Panc1 (cell line): ENCODE measurements around the gene AHDC1. TPM values are rescaled to one million over a fixed set of nuclear protein-coding genes. Genes with fewer than 3 reads are reported as not detected.
A peak's percentile ranks its signal among the peaks of the same experiment; 100 is the strongest.

ENCODE experiments used
- ATAC-seq: fragments of 200-7000 bp; cut with Tn5 transposase; 2 replicates; pipeline ENCODE4 v1.9.1; 2020; ENCODE audit warnings: mild to moderate bottlenecking, moderate library complexity
- BruUV-seq: library from RNA; stranded (reverse); fragments of 400-500 nt; replicated peaks from 2 replicates; lab custom pipeline; 2021; lab: Mats Ljungman, UMichigan
- CTCF ChIA-PET: fragments of 300-600 bp; sonication (Branson Sonifier 250); formaldehyde crosslinking; loops from one replicate; lab custom pipeline; 2022; ENCODE audit warnings: antibody characterized with exemption; lab: Charles Lee
- POLR2A ChIA-PET: fragments of 300-600 bp; sonication (Branson Sonifier 250); formaldehyde crosslinking; loops from one replicate; lab custom pipeline; 2022; ENCODE audit warnings: antibody characterized with exemption; lab: Charles Lee
- DNase-seq: peaks from one replicate; pipeline ENCODE4 v3.0.0-alpha.2; 2010; ENCODE audit warnings: low read depth, low spot score
- H3K27ac ChIP-seq: 2 replicates; pipeline ENCODE4 v1.5.1; 2011; ENCODE audit warnings: mild to moderate bottlenecking, low read length, inconsistent platforms
- H3K27me3 ChIP-seq: fragments of 200-500 bp; sonication (Bioruptor generic); 2 replicates; pipeline ENCODE4 v1.6.0; 2014; ENCODE audit warnings: low read length, inconsistent platforms; ENCODE audit not compliant: control insufficient read depth, insufficient read depth
- H3K36me3 ChIP-seq: fragments of 200-500 bp; sonication (Bioruptor generic); 2 replicates; pipeline ENCODE4 v1.5.1; 2014; ENCODE audit warnings: inconsistent platforms, mild to moderate bottlenecking, low read length, moderate library complexity; ENCODE audit not compliant: control insufficient read depth, insufficient read depth
- H3K4me1 ChIP-seq: 2 replicates; pipeline ENCODE4 v1.5.1; 2011; ENCODE audit warnings: inconsistent platforms, mild to moderate bottlenecking, low read length, moderate library complexity; ENCODE audit not compliant: control insufficient read depth, insufficient read depth
- H3K4me3 ChIP-seq, 2 experiments: 2 replicates each; pipeline ENCODE4 v1.5.1; 2011 to 2012; ENCODE audit warnings: low read depth in 2 of 2, low read length in 2 of 2, mild to moderate bottlenecking in 2 of 2, inconsistent platforms in 1 of 2, moderate library complexity in 1 of 2
- H3K9me3 ChIP-seq: fragments of 200-500 bp; sonication (Bioruptor generic); 2 replicates; pipeline ENCODE4 v1.5.1; 2014; ENCODE audit warnings: low read depth, mild to moderate bottlenecking, inconsistent platforms, low read length, moderate library complexity; ENCODE audit not compliant: control insufficient read depth, insufficient read depth
- CTCF ChIP-seq: fragments of 450-650 bp; IDR thresholded peaks from 2 replicates; pipeline ENCODE4 v1.5.1; 2017; ENCODE audit warnings: mild to moderate bottlenecking
- POLR2AphosphoS5 ChIP-seq: IDR thresholded peaks from 2 replicates; pipeline ENCODE4 v1.6.1; 2012; ENCODE audit warnings: mild to moderate bottlenecking, low read depth, low read length, moderate library complexity
- REST ChIP-seq, 2 experiments: IDR thresholded peaks; 2 replicates each; pipeline ENCODE4 v1.6.1; 2011 to 2012; ENCODE audit warnings: low read depth in 2 of 2, control low read depth in 1 of 2, low read length in 1 of 2, mild to moderate bottlenecking in 1 of 2, moderate library complexity in 1 of 2; ENCODE audit not compliant: insufficient read depth in 1 of 2
- SIN3A ChIP-seq: IDR thresholded peaks from 2 replicates; pipeline ENCODE4 v1.6.1; 2012; ENCODE audit warnings: low read depth, mild to moderate bottlenecking, low read length, moderate library complexity, borderline replicate concordance; ENCODE audit not compliant: insufficient read depth
- TCF7L2 ChIP-seq: IDR thresholded peaks from 2 replicates; pipeline ENCODE4 v1.6.1; 2011; ENCODE audit warnings: mild to moderate bottlenecking, low read depth, low read length, inconsistent platforms
- in situ Hi-C: cut with HindIII; loops from 2 replicates; pipeline ENCODE4 v1.10.0; 2016; ENCODE audit warnings: low sequenced_read_pairs, low pct_unique_long_range_greater_than_20kb
- intact Hi-C: fragments of 100-400 bp; cut with micrococcal nuclease; formaldehyde crosslinking; loops from one replicate; pipeline ENCODE4 v1.10.0; 2022; ENCODE audit not compliant: unreplicated experiment
- total RNA-seq: library from RNA; stranded (reverse); gene quantifications from one replicate; pipeline ENCODE4 v1.2.1, GENCODE V29; 2021; ENCODE audit not compliant: unreplicated experiment

AHDC1 gene
- total RNA-seq, 1 experiment from 2014 or later: 47.1 TPM

GRCh38 chr1:27600498-27601175, 3.3 kb downstream of the AHDC1 start:
- TF ChIP-seq CTCF: no peak
- TF ChIP-seq SIN3A: no peak
- TF ChIP-seq POLR2AphosphoS5: no peak
- TF ChIP-seq TCF7L2: no peak
- no peak for TF ChIP-seq REST (IDR thresholded peaks at IDR 0.05; ENCODE audit: insufficient read depth in 1 of 2, low read depth in 2 of 2, low read length in 1 of 2)
- Histone ChIP-seq H3K9me3 (no peaks in the 10 kb centered on the region), H3K4me1 (peaks cover 62% of the 10 kb centered on the region), H3K4me3 (peak overlapping the region in 1 of 2 experiments; percentile 86; a peak in 2 of 4 replicates), H3K27me3 (no peaks in the 10 kb centered on the region), H3K27ac (peak overlapping the region; percentile 65), H3K36me3 (peaks cover 2% of the 10 kb centered on the region; the same call in 1 of the 2 replicates)
- intact Hi-C loops: loop anchor here (5.0 kb wide), 1 partner anchor 33 kb away; no protein-coding TSS in a partner anchor
- ChIA-PET CTCF (interaction anchor here (1.0 to 3.0 kb wide), 2 partner anchors 32 to 44 kb away, joined by 3 to 18 read pairs; no protein-coding TSS in a partner anchor), POLR2A (interaction anchor here (0.7 to 1.1 kb wide), 2 partner anchors 32 to 565 kb away, joined by 3 read pairs; no protein-coding TSS in a partner anchor)
- ATAC-seq (no peak), DNase-seq (no peak)
- in situ Hi-C loops: loop anchor here (10.0 kb wide), 1 partner anchor 186 kb away; no protein-coding TSS in a partner anchor
- no TSS peak for BruUV-seq

GRCh38 chr1:27599605-27600497, 4.1 kb downstream of the AHDC1 start:
- Histone ChIP-seq H3K27me3 (no peaks in the 10 kb centered on the region), H3K27ac (no peak overlapping the region), H3K4me1 (peaks cover 63% of the 10 kb centered on the region), H3K9me3 (no peaks in the 10 kb centered on the region), H3K4me3 (peak overlapping the region in 1 of 2 experiments; percentile 86; a peak in 2 of 4 replicates), H3K36me3 (peaks cover 2% of the 10 kb centered on the region; the same call in 1 of the 2 replicates)
- intact Hi-C loops (loop anchor here (5.0 kb wide), 1 partner anchor 33 kb away; no protein-coding TSS in a partner anchor), in situ Hi-C loops (loop anchor here (10.0 kb wide), 1 partner anchor 185 kb away; no protein-coding TSS in a partner anchor)
- CTCF ChIA-PET: interaction anchor here (1.0 to 3.0 kb wide), 3 partner anchors 31 to 43 kb away, joined by 3 to 18 read pairs (median 7); no protein-coding TSS in a partner anchor
- POLR2A ChIA-PET: interaction anchor here (0.6 to 0.7 kb wide), 2 partner anchors 157 to 565 kb away, joined by 3 to 4 read pairs; no protein-coding TSS in a partner anchor
- no TSS peak for BruUV-seq
- TF ChIP-seq REST (IDR thresholded peaks at IDR 0.05; ENCODE audit: insufficient read depth in 1 of 2, low read depth in 2 of 2, low read length in 1 of 2): no peak
- no peak for TF ChIP-seq CTCF
- TF ChIP-seq TCF7L2: no peak
- TF ChIP-seq SIN3A: no peak
- TF ChIP-seq POLR2AphosphoS5: no peak
- DNase-seq (no peak), ATAC-seq (no peak)
